HG02588 (cell line): ENCODE results near the gene WWOX.

Experiments used
- ATAC-seq: cut with Tn5 transposase; IDR thresholded peaks from one replicate; pipeline ENCODE4 v1.9.1; 2021; ENCODE audit warnings: mild to moderate bottlenecking, moderate library complexity; ENCODE audit not compliant: unreplicated experiment

WWOX gene

GRCh38 chr16:78291604-78292003 is 192.2 kb downstream of the WWOX start:
- no peak for ATAC-seq

GRCh38 chr16:78292086-78292843 is 192.8 kb downstream of the WWOX start:
- no peak for ATAC-seq

GRCh38 chr16:78292844-78293380 is 193.5 kb downstream of the WWOX start:
- ATAC-seq = no peak

DNA sequence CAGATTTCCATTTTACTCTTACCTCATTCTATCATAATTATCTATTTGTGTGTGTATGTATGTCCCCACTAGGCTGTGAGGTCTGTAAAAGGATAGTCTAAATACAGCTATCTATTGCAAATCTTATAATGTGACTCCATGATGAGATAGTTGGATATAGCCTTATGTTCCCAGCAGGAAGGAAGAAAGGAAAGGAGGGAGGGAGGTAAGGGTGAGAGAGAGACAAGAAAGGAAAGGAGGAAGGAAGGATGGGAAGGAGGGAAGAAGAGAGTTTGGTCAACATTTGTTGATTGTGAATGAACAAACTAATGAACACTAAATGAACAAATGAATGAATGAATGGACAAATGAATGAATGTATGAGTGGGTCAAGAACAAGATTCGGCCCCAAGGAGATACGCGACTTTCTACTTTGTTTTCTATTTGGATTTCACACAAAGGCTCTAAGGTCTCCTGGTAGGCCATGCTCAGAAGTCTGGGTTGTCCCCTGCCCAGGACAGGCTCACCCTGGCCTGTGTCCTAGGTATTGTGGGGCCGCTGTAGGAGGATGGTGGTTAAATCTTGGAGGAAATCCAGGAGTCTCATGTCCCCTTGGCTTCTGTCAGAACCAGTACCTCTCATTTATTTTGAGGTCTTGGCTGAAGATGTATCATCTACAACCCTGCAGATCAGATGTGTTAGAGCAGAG is 195.2 kb downstream of the WWOX start:
- no peak for ATAC-seq

- ATAC-seq = no peak
Observed at GRCh38 chr16:78297066-78297666, 197.7 kb downstream of the WWOX start.

GRCh38 chr16:78298986-78299385 is 199.5 kb downstream of the WWOX start:
- no peak for ATAC-seq

GRCh38 chr16:78300469-78300868 is 201.0 kb downstream of the WWOX start:
- no peak for ATAC-seq

- ATAC-seq = no peak
Observed at GRCh38 chr16:78303946-78304345, 204.5 kb downstream of the WWOX start.

- ATAC-seq = no peak
Observed at GRCh38 chr16:78306361-78306760, 206.9 kb downstream of the WWOX start.

DNA sequence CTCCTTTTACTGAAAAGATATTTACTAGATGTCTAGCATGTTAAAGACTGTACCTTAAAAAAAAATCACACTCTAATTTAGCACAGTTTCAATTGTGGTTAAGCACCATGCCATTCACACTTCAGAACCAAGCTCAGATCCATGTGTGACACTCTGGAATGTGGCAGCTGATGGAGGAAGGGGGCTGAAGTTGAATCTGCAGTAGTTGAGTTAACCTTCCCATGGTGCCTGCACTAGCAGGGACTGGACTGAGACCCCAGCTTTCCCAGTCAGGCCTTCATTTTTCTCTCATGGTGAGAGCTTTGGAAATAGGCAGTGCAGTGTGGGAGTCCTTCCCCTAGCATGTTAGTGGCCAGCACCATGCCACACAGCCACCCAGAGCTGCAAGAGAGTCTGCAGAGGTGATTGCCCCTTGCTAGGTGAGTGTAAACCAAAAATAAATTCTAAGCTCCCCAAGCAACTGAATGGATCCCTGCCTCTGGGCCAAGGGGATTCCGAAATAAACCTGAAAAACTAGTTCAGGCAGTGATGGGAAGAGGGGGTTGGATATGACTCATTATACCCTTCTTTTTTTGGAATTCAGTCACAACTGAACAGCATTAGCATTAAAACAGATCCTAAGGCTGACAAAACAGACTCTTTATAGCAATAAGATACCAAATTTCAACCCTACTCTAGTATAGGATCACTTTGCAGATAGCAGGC is 208.5 kb downstream of the WWOX start:
- no peak for ATAC-seq

GRCh38 chr16:78309763-78310162 is 210.3 kb downstream of the WWOX start:
- no peak for ATAC-seq

DNA sequence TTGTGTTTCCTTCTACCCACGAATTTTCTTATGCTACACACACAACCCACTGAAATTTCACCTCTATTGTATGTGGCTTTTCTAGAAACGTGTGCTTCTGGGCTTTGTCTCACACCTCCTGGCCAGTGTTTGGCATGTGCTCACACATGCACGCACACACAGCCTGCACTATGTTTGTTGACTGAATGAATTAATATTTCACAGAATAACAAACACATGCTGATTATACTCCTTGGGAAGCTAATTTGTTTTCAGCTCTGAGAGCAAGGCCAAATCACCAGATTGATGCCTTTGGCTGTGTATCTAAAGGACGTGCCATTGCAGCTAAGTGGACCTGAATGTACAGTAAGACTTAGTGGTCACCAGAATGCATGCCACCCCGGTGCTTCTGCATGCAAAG is 210.7 kb downstream of the WWOX start:
- no peak for ATAC-seq

- no peak for ATAC-seq
Observed at GRCh38 chr16:78310990-78311561, 211.6 kb downstream of the WWOX start.

DNA sequence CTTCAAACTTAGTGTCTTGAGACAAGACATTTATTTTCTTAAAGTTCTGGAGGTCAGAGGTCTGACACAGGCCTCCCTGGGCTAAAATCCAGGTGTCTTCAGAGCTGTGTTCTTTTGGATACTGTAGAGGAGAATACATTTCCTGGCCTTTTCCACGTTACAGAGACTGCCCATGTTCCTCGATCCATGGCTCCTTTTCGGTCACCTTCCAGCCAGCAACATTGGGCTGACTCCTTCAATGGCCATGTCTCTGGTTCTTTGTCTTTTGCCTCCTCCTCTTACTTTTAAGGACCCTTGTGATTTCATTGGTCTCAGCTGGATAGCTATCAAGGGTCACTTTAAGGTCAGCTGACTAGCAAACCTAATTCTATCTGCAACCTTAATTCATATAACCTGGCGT is 212.4 kb downstream of the WWOX start:
- no peak for ATAC-seq

DNA sequence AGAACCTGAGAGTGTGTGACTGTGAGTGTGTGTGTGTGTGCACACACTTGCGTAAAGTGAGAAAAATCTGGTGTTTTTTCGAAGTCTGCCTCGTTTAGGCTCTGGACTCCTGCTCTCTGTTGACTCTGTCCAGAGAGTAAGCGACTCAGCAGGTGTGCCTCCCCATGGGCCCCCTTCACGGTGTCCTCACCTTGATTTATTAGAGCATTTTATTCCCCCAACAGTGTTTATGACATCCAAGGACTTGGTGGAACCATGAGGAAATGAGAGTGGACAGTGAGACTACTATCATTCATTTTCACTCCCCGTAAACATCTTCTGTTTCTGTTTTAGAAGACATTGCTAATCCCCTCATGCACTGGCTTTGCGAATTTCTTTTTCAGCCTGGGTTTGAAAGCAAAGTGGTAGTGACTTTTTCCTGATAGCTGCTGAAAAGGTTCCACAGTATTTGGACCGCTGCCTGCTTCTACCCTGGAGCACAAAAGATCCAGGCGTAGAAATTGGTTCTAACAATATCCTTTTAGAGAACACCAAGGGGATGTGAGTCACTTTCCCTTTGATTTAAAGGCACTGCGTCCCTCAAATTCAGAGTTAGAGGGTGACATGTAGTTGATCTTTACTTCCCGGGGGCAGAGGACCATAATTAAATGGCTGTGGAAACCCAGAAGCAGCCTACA is 218.2 kb downstream of the WWOX start:
- no peak for ATAC-seq

DNA sequence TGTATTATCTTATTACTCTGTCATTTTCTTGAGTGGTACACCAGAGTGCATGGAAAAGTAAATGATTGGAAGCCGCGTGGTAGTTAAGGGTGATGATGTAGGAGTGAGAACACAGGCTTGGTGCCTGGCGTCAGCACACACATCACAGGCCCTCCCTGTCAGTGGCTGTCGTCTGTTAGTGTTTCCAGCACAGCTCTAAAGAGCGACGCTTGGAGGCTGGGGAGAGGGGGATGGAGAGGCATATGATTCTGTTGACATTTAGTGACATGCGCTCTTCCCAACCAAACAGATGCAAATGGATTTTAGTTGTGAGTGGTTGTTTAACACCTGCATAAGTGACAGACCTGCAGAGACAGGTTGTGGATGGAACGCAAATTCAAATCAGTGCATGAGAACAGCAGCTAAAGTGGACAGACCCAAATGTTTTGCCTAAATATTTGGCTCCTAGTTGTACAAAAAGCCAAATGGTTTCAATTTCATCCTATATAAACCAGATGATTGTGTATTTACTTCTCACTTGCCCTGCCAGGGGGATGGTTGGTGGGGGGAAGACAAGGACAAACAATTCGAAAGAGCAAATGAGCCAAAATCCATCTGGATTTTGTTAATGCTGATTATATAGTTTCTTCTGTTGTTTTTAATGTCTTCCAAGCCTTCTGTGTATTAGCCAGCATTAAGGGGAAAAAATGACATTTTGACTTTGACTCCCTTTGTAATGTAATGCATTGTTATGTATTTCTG is 222.3 kb downstream of the WWOX start:
- ATAC-seq = no peak

GRCh38 chr16:78323315-78323714 is 223.9 kb downstream of the WWOX start:
- ATAC-seq = no peak

- no peak for ATAC-seq
Observed at GRCh38 chr16:78324649-78325285, 225.3 kb downstream of the WWOX start.
